LNCAP (cell line): ENCODE data around the gene IL19.

Source experiments
- CTCF ChIP-seq: fragments of 450-650 bp; IDR thresholded peaks from 2 replicates; pipeline ENCODE4 v1.5.1; 2017; ENCODE audit warnings: mild to moderate bottlenecking

IL19 gene

GRCh38 chr1:206833801-206834200 lies 63.2 kb downstream of the IL19 start:
- no peak for TF ChIP-seq CTCF

- no peak for TF ChIP-seq CTCF
These were observed 63.6 kb downstream of the IL19 start for GRCh38 chr1:206834217-206834616.

GRCh38 chr1:206834711-206835110 lies 64.1 kb downstream of the IL19 start:
- no peak for TF ChIP-seq CTCF

GRCh38 chr1:206835186-206835585 lies 64.6 kb downstream of the IL19 start:
- no peak for TF ChIP-seq CTCF

- no peak for TF ChIP-seq CTCF
These were observed 65.5 kb downstream of the IL19 start for GRCh38 chr1:206836111-206836510.

- TF ChIP-seq CTCF: no peak
These were observed 68.5 kb downstream of the IL19 start for GRCh38 chr1:206839006-206839560.

GRCh38 chr1:206839857-206840256 lies 69.3 kb downstream of the IL19 start:
- no peak for TF ChIP-seq CTCF

- no peak for TF ChIP-seq CTCF
These were observed 71.2 kb downstream of the IL19 start for GRCh38 chr1:206841609-206842323.
